ENCODE results near the gene GPC6.

Gene GPC6

GRCh38 chr13:93561576-93562225, 335.1 kb downstream of the GPC6 start:
- Histone ChIP-seq H3F3A (ENCODE audit: insufficient read depth, low read length) (no peaks in the 10 kb centered on the region), H3K36me3 (ENCODE audit: insufficient read depth, low read length) (no peaks in the 10 kb centered on the region), H3K4me3 (ENCODE audit: low read depth, low read length, poor library complexity, severe bottlenecking) (no peak overlapping the region), H3K4me2 (ENCODE audit: low read length) (no peak overlapping the region), H3K27ac (ENCODE audit: low read depth, low read length, poor library complexity, severe bottlenecking) (no peak overlapping the region), H4K20me1 (ENCODE audit: insufficient read depth, low read length) (no peaks in the 10 kb centered on the region), H3K9me2 (ENCODE audit: low read depth, low read length) (no peaks in the 10 kb centered on the region), H3K27me3 (ENCODE audit: insufficient read depth, low read length) (no peaks in the 10 kb centered on the region), H3K9me3 (ENCODE audit: low read length) (no peaks in the 10 kb centered on the region), H3K9ac (ENCODE audit: low read length) (no peak overlapping the region), H3K79me2 (ENCODE audit: insufficient read depth, low read length) (no peaks in the 10 kb centered on the region), H3K4me1 (ENCODE audit: insufficient read depth, low read length, severe bottlenecking) (no peaks in the 10 kb centered on the region), H2AFZ (ENCODE audit: low read length) (no peak overlapping the region)
- TF ChIP-seq CTCF (IDR thresholded peaks at IDR 0.05; ENCODE audit: low read length): no peak
- no peak for TF ChIP-seq EZH2 (IDR thresholded peaks at IDR 0.05; ENCODE audit: borderline replicate concordance, low read length)

GRCh38 chr13:93562676-93563075, 336.1 kb downstream of the GPC6 start:
- H3K9ac ChIP-seq (ENCODE audit: low read length): no peak overlapping the region
- H3K4me3 ChIP-seq (ENCODE audit: low read depth, low read length, poor library complexity, severe bottlenecking): no peak overlapping the region
- no peaks in the 10 kb centered on the region for H3K27me3 ChIP-seq (ENCODE audit: insufficient read depth, low read length)
- H3K36me3 ChIP-seq (ENCODE audit: insufficient read depth, low read length): no peaks in the 10 kb centered on the region
- no peaks in the 10 kb centered on the region for H3K4me1 ChIP-seq (ENCODE audit: insufficient read depth, low read length, severe bottlenecking)
- H3K79me2 ChIP-seq (ENCODE audit: insufficient read depth, low read length): no peaks in the 10 kb centered on the region
- H3K9me2 ChIP-seq (ENCODE audit: low read depth, low read length): no peaks in the 10 kb centered on the region
- no peak overlapping the region for H3K27ac ChIP-seq (ENCODE audit: low read depth, low read length, poor library complexity, severe bottlenecking)
- no peaks in the 10 kb centered on the region for H4K20me1 ChIP-seq (ENCODE audit: insufficient read depth, low read length)
- H3K9me3 ChIP-seq (ENCODE audit: low read length): no peaks in the 10 kb centered on the region
- TF ChIP-seq CTCF (IDR thresholded peaks at IDR 0.05; ENCODE audit: low read length) (no peak), EZH2 (IDR thresholded peaks at IDR 0.05; ENCODE audit: borderline replicate concordance, low read length) (no peak)
- H3F3A ChIP-seq (ENCODE audit: insufficient read depth, low read length): no peaks in the 10 kb centered on the region
- H2AFZ ChIP-seq (ENCODE audit: low read length): no peak overlapping the region
- no peak overlapping the region for H3K4me2 ChIP-seq (ENCODE audit: low read length)

- Histone ChIP-seq H4K20me1 (ENCODE audit: insufficient read depth, low read length) (no peaks in the 10 kb centered on the region), H3K27me3 (ENCODE audit: insufficient read depth, low read length) (no peaks in the 10 kb centered on the region), H3K27ac (ENCODE audit: low read depth, low read length, poor library complexity, severe bottlenecking) (no peak overlapping the region), H3F3A (ENCODE audit: insufficient read depth, low read length) (no peaks in the 10 kb centered on the region), H3K9me2 (ENCODE audit: low read depth, low read length) (no peaks in the 10 kb centered on the region; the same call in 1 of the 2 replicates), H3K4me1 (ENCODE audit: insufficient read depth, low read length, severe bottlenecking) (no peaks in the 10 kb centered on the region), H2AFZ (ENCODE audit: low read length) (no peak overlapping the region), H3K9ac (ENCODE audit: low read length) (no peak overlapping the region), H3K79me2 (ENCODE audit: insufficient read depth, low read length) (no peaks in the 10 kb centered on the region), H3K4me3 (ENCODE audit: low read depth, low read length, poor library complexity, severe bottlenecking) (no peak overlapping the region), H3K36me3 (ENCODE audit: insufficient read depth, low read length) (no peaks in the 10 kb centered on the region), H3K4me2 (ENCODE audit: low read length) (no peak overlapping the region), H3K9me3 (ENCODE audit: low read length) (no peaks in the 10 kb centered on the region)
- TF ChIP-seq CTCF (IDR thresholded peaks at IDR 0.05; ENCODE audit: low read length): no peak
- TF ChIP-seq EZH2 (IDR thresholded peaks at IDR 0.05; ENCODE audit: borderline replicate concordance, low read length): no peak
Measured at GRCh38 chr13:93577105-93577504, 350.5 kb downstream of the GPC6 start.

Data from OCI-LY1 (cell line).